Epithelial cell of esophagus (primary cell): ENCODE measurements around the gene C16orf54.
"Not testable (repeated sequence)": the region's sequence is repeated elsewhere in the genome, so short reads cannot be mapped to it uniquely, and the experiment has no call there.

Source experiments
- DNase-seq: peaks from one replicate; pipeline ENCODE4 v3.0.0; 2010; ENCODE audit warnings: low read depth
- H3K4me3 ChIP-seq: 2 replicates; pipeline ENCODE4 v1.5.1; 2011; ENCODE audit warnings: mild to moderate bottlenecking, low read length, control low read depth
- TF ChIP-seq, protein P1 (sequence below): IDR thresholded peaks from 2 replicates; pipeline ENCODE4 v1.5.1; 2011; ENCODE audit warnings: low read depth, mild to moderate bottlenecking, low read length, control low read depth, inconsistent platforms; ENCODE audit not compliant: insufficient read depth; ENCODE audit errors: missing control alignments

Gene C16orf54

DNA sequence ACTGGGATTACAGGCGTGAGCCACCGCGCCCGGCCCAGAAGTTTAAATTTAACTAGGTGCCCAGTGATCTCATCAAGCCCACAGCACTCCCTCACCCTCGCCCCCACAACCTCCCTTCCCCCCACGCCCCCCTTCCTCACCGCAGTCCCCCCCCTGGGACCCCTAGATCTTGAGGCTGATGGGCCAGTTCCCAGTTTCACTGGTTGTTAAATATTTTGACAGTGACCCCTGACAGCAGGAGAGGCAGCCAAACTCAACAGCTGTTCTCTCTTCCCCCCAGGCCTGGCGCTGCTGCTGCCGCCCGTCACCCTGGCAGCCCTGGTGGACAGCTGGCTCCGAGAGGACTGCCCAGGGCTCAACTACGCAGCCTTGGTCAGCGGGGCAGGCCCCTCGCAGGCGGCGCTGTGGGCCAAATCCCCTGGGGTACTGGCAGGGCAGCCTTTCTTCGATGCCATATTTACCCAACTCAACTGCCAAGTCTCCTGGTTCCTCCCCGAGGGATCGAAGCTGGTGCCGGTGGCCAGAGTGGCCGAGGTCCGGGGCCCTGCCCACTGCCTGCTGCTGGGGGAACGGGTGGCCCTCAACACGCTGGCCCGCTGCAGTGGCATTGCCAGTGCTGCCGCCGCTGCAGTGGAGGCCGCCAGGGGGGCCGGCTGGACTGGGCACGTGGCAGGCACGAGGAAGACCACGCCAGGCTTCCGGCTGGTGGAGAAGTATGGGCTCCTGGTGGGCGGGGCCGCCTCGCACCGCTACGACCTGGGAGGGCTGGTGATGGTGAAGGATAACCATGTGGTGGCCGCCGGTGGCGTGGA is 51.2 kb downstream of the C16orf54 start:
- TF ChIP-seq, protein P1, sequence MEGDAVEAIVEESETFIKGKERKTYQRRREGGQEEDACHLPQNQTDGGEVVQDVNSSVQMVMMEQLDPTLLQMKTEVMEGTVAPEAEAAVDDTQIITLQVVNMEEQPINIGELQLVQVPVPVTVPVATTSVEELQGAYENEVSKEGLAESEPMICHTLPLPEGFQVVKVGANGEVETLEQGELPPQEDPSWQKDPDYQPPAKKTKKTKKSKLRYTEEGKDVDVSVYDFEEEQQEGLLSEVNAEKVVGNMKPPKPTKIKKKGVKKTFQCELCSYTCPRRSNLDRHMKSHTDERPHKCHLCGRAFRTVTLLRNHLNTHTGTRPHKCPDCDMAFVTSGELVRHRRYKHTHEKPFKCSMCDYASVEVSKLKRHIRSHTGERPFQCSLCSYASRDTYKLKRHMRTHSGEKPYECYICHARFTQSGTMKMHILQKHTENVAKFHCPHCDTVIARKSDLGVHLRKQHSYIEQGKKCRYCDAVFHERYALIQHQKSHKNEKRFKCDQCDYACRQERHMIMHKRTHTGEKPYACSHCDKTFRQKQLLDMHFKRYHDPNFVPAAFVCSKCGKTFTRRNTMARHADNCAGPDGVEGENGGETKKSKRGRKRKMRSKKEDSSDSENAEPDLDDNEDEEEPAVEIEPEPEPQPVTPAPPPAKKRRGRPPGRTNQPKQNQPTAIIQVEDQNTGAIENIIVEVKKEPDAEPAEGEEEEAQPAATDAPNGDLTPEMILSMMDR: no peak
- H3K4me3 ChIP-seq: no peak overlapping the region
- no peak for DNase-seq

DNA sequence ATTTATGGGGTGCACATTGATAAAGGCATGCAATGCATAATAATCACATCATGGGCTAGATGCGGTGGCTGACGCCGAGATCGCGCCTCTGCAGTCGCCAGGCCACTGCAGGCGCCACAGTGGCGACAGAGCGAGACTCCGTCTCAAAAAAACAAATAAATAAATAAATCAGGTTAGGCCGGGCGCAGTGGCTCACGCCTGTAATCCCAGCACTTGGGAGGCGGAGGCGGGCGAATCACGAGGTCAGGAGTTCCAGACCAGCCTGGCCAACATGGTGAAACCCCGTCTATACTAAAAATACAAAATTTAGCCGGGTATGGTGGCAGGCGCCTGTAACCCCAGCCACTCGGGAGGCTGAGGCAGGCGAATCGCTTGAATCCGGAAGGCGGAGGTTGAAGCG is 53.2 kb downstream of the C16orf54 start:
- not testable (repeated sequence) for H3K4me3 ChIP-seq, DNase-seq
